Measurements from ENCODE around the gene FRRS1. TPM values are rescaled to one million over a fixed set of nuclear protein-coding genes. Genes with fewer than 3 reads are reported as not detected.

The FRRS1 gene
- 4.9 and 6.0 TPM in 2 replicates for polyA plus RNA-seq (2011; rRNA removed)
- 0.56 and 0.65 TPM in 2 replicates for polyA plus RNA-seq (2012; cell fraction: cytosol; rRNA removed)
- polyA plus RNA-seq (2012; cell fraction: nucleus; rRNA removed), result 0.48 and 0.58 TPM in 2 replicates
- polyA plus RNA-seq (2017; fragmentation: RNase III; extraction: RNeasy Plus Mini Kit Qiagen cat#74134 plus additional on column Dnase treatment), result 2.0 to 2.4 TPM (median 2.2 TPM) in 3 replicates
- polyA minus RNA-seq (2011; rRNA and poly(A)+ RNA removed), result 8.2 and 9.1 TPM in 2 replicates

GRCh38 chr1:99766378-99766800, at the start of gene FRRS1:
Gene FRRS1 (minus strand): TSS chr1:99766635. CDS start chr1:99748768, 17,867 bp downstream.
- POLR2A ChIA-PET, result interaction anchor here (0.6 kb wide), 1 partner anchor 235 kb away, joined by 4 read pairs; no protein-coding TSS in a partner anchor
- TF ChIP-seq TP53 (CRISPR knock-in tag; IDR thresholded peaks at IDR 0.05), result no peak
- no peak for TF ChIP-seq POLR2A (IDR thresholded peaks at IDR 0.05; ENCODE audit: low read length)

GRCh38 chr1:99814373-99814900, 48.0 kb upstream of the FRRS1 start:
- no peak for DNase-seq (ENCODE audit: low read depth in 1 of 2, low spot score in 1 of 2)
- Histone ChIP-seq H3K4me1 (no peaks in the 10 kb centered on the region), H3K9me3 (no peaks in the 10 kb centered on the region), H3K4me2 (no peak overlapping the region), H3K4me3 (no peak overlapping the region), H3K27ac (no peak overlapping the region)
- ChIA-PET POLR2A (no interaction called here), CTCF (no interaction called here)
- TF ChIP-seq HMGXB4 (CRISPR knock-in tag; IDR thresholded peaks at IDR 0.05; ENCODE audit: borderline replicate concordance) (no peak), GATA3 (IDR thresholded peaks at IDR 0.05; ENCODE audit: borderline replicate concordance) (no peak), NR3C1 (IDR thresholded peaks at IDR 0.05) (no peak), RCOR1 (IDR thresholded peaks at IDR 0.05; ENCODE audit: low read depth, low read length) (no peak)
- no peak for ATAC-seq
- FAIRE-seq, result no peak
- WGBS (ENCODE audit: missing lambda C conversion rate), result 60% methylated on average over 3 of the region's 3 CpGs

More at GRCh38 chr1:99766378-99766800, at the start of gene FRRS1:
- FAIRE-seq (no peak), ATAC-seq (peak; percentile 86 to 87), DNase-seq (ENCODE audit: low read depth in 1 of 2, low spot score in 1 of 2) (peak; percentile 51 to 68)
- CTCF ChIA-PET, result interaction anchor here (0.6 to 1.3 kb wide), 2 partner anchors 308 to 693 kb away, joined by 3 read pairs; no protein-coding TSS in a partner anchor
- Histone ChIP-seq H3K27ac (peak within 1 kb of the TSS; percentile 60 to 86), H3K9me3 (no peaks in the 10 kb centered on the region), H3K4me2 (peak within 1 kb of the TSS; percentile 77), H3K4me1 (0 out of 3 replicates have a peak, but pooled peaks cover 4% of the 10 kb centered on the region), H3K4me3 (peak within 1 kb of the TSS; percentile 53)
- 2% methylated on average over 10 of the region's 10 CpGs for WGBS (ENCODE audit: missing lambda C conversion rate)

GRCh38 chr1:99811747-99812146, 45.3 kb upstream of the FRRS1 start:
- TF ChIP-seq POLR2AphosphoS2 (conservative IDR thresholded peaks at IDR 0.05; ENCODE audit: low read length), result no peak
- no peak for TF ChIP-seq BHLHE40 (IDR thresholded peaks at IDR 0.05; ENCODE audit: low read depth, low read length)
- TF ChIP-seq HOXA7 (CRISPR knock-in tag; IDR thresholded peaks at IDR 0.05), result no peak
- TF ChIP-seq MAZ (IDR thresholded peaks at IDR 0.05; ENCODE audit: borderline replicate concordance, low read depth, low read length), result no peak
- TF ChIP-seq CHD4 (IDR thresholded peaks at IDR 0.05; ENCODE audit: borderline replicate concordance), result no peak
- TF ChIP-seq ZSCAN20 (CRISPR knock-in tag; IDR thresholded peaks at IDR 0.05), result no peak
- TF ChIP-seq RNF2 (IDR thresholded peaks at IDR 0.05; ENCODE audit: borderline replicate concordance, low read depth), result no peak
- no peak for TF ChIP-seq MYC (IDR thresholded peaks at IDR 0.05; ENCODE audit: borderline replicate concordance, low read length)
- TF ChIP-seq HEYL (CRISPR knock-in tag; IDR thresholded peaks at IDR 0.05), result no peak
- TF ChIP-seq JUNB (IDR thresholded peaks at IDR 0.05), result no peak
- TF ChIP-seq RFX5 (IDR thresholded peaks at IDR 0.05), result no peak
- no peak for TF ChIP-seq EHMT2 (IDR thresholded peaks at IDR 0.05; ENCODE audit: low read depth)
- Histone ChIP-seq H3K4me3 (no peak overlapping the region), H3K9me3 (no peaks in the 10 kb centered on the region), H3K4me2 (no peak overlapping the region), H3K4me1 (no peaks in the 10 kb centered on the region), H3K27ac (no peak overlapping the region)
- POLR2A ChIA-PET, result no interaction called here
- CTCF ChIA-PET, result interaction anchor here (1.1 to 1.4 kb wide), 3 partner anchors 648 to 652 kb away, joined by 4 to 8 read pairs (median 6); no protein-coding TSS in a partner anchor
- WGBS (ENCODE audit: missing lambda C conversion rate), result 78% methylated on average over 1 of the region's 1 CpG
- ATAC-seq (no peak), FAIRE-seq (no peak), DNase-seq (ENCODE audit: low read depth in 1 of 2, low spot score in 1 of 2) (no peak)

GRCh38 chr1:99811075-99811474, 44.6 kb upstream of the FRRS1 start:
- 67% methylated on average over 1 of the region's 1 CpG for WGBS (ENCODE audit: missing lambda C conversion rate)
- Histone ChIP-seq H3K27ac (no peak overlapping the region), H3K9me3 (no peaks in the 10 kb centered on the region), H3K4me3 (no peak overlapping the region), H3K4me2 (no peak overlapping the region), H3K4me1 (no peaks in the 10 kb centered on the region)
- FAIRE-seq (no peak), ATAC-seq (no peak), DNase-seq (ENCODE audit: low read depth in 1 of 2, low spot score in 1 of 2) (no peak)
- ChIA-PET POLR2A (no interaction called here), CTCF (interaction anchor here (1.1 to 1.4 kb wide), 3 partner anchors 649 to 653 kb away, joined by 4 to 8 read pairs (median 6); no protein-coding TSS in a partner anchor)
- no peak for TF ChIP-seq KDM1A (IDR thresholded peaks at IDR 0.05; ENCODE audit: low read depth)
- TF ChIP-seq HEYL (CRISPR knock-in tag; IDR thresholded peaks at IDR 0.05), result no peak
- no peak for TF ChIP-seq E2F6 (IDR thresholded peaks at IDR 0.05; ENCODE audit: borderline replicate concordance, low read depth)
- TF ChIP-seq HDAC2 (IDR thresholded peaks at IDR 0.05), result no peak
- TF ChIP-seq CEBPB (IDR thresholded peaks at IDR 0.05), result no peak
- TF ChIP-seq PHF8 (IDR thresholded peaks at IDR 0.05; ENCODE audit: borderline replicate concordance, low read depth), result no peak
- TF ChIP-seq POLR2A (IDR thresholded peaks at IDR 0.05; ENCODE audit: low read length), result no peak
- TF ChIP-seq HOXB13 (CRISPR knock-in tag; IDR thresholded peaks at IDR 0.05; ENCODE audit: low read depth), result no peak
- TF ChIP-seq BCL3 (IDR thresholded peaks at IDR 0.05), result no peak
- no peak for TF ChIP-seq KDM5A (IDR thresholded peaks at IDR 0.05)
- TF ChIP-seq MYC (IDR thresholded peaks at IDR 0.05; ENCODE audit: borderline replicate concordance, low read length), result no peak
- no peak for TF ChIP-seq BHLHE40 (IDR thresholded peaks at IDR 0.05; ENCODE audit: low read depth, low read length)

All from A549 (cell line).